Mucosa of descending colon (tissue), 3 donors: Measurements from ENCODE around the gene BCAS4. TPM values are rescaled to one million over a fixed set of nuclear protein-coding genes. Genes with fewer than 3 reads are reported as not detected.

Experiments used
- ATAC-seq: fragments of 200-7000 bp; cut with Tn5 transposase; one replicate; pipeline ENCODE4 v1.9.1; 2020; ENCODE audit warnings: mild to moderate bottlenecking, moderate library complexity
- DNase-seq, 3 donors: peaks; one replicate each; pipeline ENCODE4 v3.0.0-alpha.2; 2020
- H3K36me3 ChIP-seq: fragments of 200-600 bp; one replicate; pipeline ENCODE4 v1.8.0; 2021; ENCODE audit warnings: low read depth, mild to moderate bottlenecking
- H3K4me1 ChIP-seq: fragments of 200-600 bp; one replicate; pipeline ENCODE4 v1.8.0; 2021; ENCODE audit warnings: low read depth, mild to moderate bottlenecking
- H3K4me3 ChIP-seq: fragments of 200-600 bp; one replicate; pipeline ENCODE4 v1.8.0; 2021; ENCODE audit warnings: mild to moderate bottlenecking
- H3K9me3 ChIP-seq: fragments of 200-600 bp; one replicate; pipeline ENCODE4 v1.8.0; 2021; ENCODE audit warnings: mild to moderate bottlenecking
- intact Hi-C, 2 donors: fragments of 100-400 bp; cut with DNase I in 1 of 2; cut with micrococcal nuclease in 1 of 2; formaldehyde crosslinking; loops; one replicate each; pipeline versions ENCODE4 v1.11.0 to v1.11.1; 2022; cut with DNase I, micrococcal nuclease
- total RNA-seq, 3 donors: library from RNA; stranded (reverse); fragmentation: NEBNext Ultra II Directional in 2 of 3; extraction: Animal tissue kit (Norgen Biotek cat#: 25700) in 2 of 3; gene quantifications; one replicate each; pipeline versions ENCODE4 v1.2.1 to v1.2.4, GENCODE V29; 2021 to 2023
- TF ChIP-seq, protein P1 (sequence below): fragments of 200-600 bp; IDR thresholded peaks from one replicate; pipeline ENCODE4 v1.8.0; 2022; ENCODE audit warnings: antibody characterized with exemption, mild to moderate bottlenecking
- donor health status: DM: no; HTN: no; CAD: no; lungs with moderate emphysema.
- donor health status: DM: no; HTN: no; CAD: no.
- donor health status: DM: no; HTN: yes; CAD: no.

The BCAS4 gene
- total RNA-seq, 3 donors from 2014 or later = 1.9 to 5.6 (median 2.9) TPM

DNA sequence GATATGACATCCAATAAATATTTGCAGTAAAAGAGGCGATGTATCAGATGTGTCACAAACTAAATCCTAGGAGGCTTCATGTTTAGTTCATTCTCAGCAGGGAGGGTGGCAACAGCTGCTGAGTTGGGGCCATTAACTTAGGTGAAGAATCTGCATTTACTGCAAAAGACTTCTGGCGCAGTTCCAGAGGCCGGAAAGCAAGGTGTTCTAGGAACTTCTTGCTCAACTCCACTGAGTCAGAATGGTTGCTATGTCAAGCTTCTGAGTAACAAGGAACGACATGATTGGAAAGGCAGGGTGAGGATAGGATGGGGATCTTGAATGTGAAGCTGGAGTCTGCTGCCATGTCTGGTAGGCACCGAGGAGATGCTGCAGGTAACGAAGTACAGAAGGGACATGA is 124.7 kb downstream of the BCAS4 start:
- intact Hi-C loops = no loop called here
- Histone ChIP-seq H3K4me3 (no peak overlapping the region), H3K9me3 (no peaks in the 10 kb centered on the region), H3K4me1 (peaks cover 34% of the 10 kb centered on the region), H3K36me3 (no peaks in the 10 kb centered on the region)
- ATAC-seq (peak; percentile 14), DNase-seq (no peak)
- TF ChIP-seq, protein P1, sequence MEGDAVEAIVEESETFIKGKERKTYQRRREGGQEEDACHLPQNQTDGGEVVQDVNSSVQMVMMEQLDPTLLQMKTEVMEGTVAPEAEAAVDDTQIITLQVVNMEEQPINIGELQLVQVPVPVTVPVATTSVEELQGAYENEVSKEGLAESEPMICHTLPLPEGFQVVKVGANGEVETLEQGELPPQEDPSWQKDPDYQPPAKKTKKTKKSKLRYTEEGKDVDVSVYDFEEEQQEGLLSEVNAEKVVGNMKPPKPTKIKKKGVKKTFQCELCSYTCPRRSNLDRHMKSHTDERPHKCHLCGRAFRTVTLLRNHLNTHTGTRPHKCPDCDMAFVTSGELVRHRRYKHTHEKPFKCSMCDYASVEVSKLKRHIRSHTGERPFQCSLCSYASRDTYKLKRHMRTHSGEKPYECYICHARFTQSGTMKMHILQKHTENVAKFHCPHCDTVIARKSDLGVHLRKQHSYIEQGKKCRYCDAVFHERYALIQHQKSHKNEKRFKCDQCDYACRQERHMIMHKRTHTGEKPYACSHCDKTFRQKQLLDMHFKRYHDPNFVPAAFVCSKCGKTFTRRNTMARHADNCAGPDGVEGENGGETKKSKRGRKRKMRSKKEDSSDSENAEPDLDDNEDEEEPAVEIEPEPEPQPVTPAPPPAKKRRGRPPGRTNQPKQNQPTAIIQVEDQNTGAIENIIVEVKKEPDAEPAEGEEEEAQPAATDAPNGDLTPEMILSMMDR = no peak

DNA sequence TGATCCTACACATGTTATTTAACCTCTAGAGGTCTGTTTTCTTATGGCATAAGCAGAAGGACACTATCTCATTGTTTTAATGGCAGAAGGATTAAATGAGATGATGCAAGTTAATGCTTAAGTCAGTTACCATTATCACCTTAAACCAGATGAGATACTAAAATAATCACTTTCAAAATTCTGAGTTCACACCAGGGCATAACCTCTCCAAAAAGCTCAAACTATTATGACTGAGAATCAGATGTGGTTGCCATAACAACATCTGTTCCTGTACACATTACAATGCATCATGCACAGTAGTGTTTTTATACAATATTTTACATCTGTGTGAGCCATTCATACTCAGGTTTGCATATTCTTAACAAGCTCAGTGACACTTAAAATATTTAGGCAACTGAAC is 126.1 kb downstream of the BCAS4 start:
- no peak overlapping the region for H3K4me3 ChIP-seq
- no peaks in the 10 kb centered on the region for H3K9me3 ChIP-seq
- TF ChIP-seq, protein P1 = no peak
- intact Hi-C loops = loop anchor here (10.0 kb wide), 1 partner anchor 126 kb away; the partner anchor contains the start of gene BCAS4 (in 2 of the 2)
- H3K36me3 ChIP-seq = no peaks in the 10 kb centered on the region
- H3K4me1 ChIP-seq = peaks cover 33% of the 10 kb centered on the region
- ATAC-seq (no peak), DNase-seq (no peak)

DNA sequence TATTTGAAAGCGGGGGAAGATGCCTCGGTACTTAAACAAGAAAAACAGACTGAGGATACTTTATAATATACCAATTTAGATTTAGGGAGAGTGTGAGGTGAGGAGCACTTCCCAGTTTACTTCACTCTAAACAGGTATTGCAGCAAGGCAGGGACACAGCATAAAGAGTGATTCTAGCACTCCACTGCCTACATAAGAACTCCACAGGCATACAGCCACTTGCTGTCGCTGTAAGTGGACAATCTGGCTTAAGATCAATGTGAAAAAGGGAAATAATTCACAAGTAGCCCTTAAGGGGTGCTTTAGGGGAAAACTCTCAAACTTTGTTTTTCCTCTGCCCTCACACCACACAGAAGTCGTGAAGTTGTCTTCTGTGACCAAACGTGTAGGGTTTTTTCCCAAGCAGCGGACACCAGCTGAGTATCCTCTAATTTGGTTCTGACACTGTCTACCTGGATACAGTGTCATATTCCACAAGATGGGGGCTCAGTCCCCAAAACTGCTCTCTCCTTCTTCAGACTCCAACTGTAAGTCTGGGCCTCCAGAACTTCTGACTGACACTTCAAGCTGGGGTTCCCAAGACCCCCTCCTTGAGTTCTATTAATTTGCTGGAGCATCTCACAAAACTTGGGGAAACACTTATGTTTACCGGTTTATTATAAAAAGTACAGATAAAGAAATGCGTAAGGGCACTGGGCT is 127.1 kb downstream of the BCAS4 start:
- H3K36me3 ChIP-seq = no peaks in the 10 kb centered on the region
- DNase-seq (no peak), ATAC-seq (no peak)
- intact Hi-C loops = loop anchor here (10.0 kb wide), 1 partner anchor 127 kb away; the partner anchor contains the start of gene BCAS4 (in 2 of the 2)
- H3K4me1 ChIP-seq = peaks cover 30% of the 10 kb centered on the region
- TF ChIP-seq, protein P1 = no peak
- H3K9me3 ChIP-seq = no peaks in the 10 kb centered on the region
- H3K4me3 ChIP-seq = no peak overlapping the region

DNA sequence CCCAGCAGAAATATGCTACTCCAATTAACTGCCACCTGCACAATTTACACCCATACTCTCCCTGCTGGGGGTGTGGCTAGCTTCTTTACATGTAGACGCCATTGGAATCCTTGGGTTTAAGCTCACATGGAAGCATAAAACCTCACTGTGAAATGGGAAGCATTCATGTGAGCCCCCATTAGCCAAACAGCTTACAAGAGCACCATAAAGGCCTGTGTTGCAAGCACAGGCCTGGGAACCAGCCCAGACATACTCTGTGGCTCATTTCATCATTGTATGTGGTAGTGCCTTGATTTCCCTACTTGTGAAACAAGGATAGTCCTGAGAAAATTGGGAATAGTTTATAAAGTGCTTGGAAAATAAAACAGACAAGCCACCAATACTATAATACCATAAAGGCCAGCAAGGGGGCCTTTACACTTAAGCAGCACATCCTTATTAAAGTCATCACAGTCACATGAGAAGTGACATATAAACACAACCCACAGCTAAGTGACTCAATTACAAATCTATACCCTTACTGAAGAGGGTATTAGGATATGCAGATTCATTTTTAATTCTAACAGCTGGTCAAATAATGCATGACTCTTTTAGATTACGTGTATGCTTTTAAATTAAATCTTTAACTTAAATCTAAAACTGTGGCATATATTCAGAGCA is 129.5 kb downstream of the BCAS4 start:
- TF ChIP-seq, protein P1 = no peak
- Histone ChIP-seq H3K9me3 (no peaks in the 10 kb centered on the region), H3K36me3 (peaks cover 3% of the 10 kb centered on the region), H3K4me1 (peaks cover 43% of the 10 kb centered on the region), H3K4me3 (no peak overlapping the region)
- DNase-seq = no peak
- ATAC-seq = no peak
- intact Hi-C loops = loop anchor here (10.0 kb wide), 1 partner anchor 130 kb away; the partner anchor contains the start of gene BCAS4 (in 2 of the 2)

DNA sequence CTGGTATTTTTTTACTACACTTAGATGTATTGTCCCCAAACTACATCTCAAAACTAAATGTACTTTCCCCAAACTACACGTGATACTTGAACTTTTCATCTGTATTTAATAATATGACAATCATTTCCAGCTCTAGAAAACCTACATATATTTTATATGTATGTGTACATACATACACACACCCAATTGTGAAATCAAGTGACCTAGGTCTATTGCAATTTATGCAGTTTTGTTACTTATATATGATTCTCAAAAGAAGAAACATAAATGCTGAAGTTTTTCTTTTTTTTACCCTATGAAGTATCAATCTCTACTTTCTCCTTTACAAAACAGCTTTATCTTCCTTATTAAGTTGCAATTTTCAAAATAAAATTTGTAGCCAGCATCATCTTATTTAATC is 131.7 kb downstream of the BCAS4 start:
- DNase-seq (no peak), ATAC-seq (no peak)
- Histone ChIP-seq H3K36me3 (peaks cover 3% of the 10 kb centered on the region), H3K4me1 (peaks cover 44% of the 10 kb centered on the region), H3K9me3 (no peaks in the 10 kb centered on the region), H3K4me3 (no peak overlapping the region)
- TF ChIP-seq, protein P1 = no peak
- intact Hi-C loops = loop anchor here (10.0 kb wide), 1 partner anchor 132 kb away; the partner anchor contains the start of gene BCAS4 (in 2 of the 2)

Other genes with a start within 250 kb of the BCAS4 start
- 10 to 100 TPM in 1 of 3 donors, 1 to 10 TPM in 2; 2.2 to 13.4 (median 5.8) TPM for gene RIPOR3, start 103.5 kb upstream of the BCAS4 start, total RNA-seq
- gene PARD6B, start 63.5 kb upstream of the BCAS4 start, total RNA-seq = 10 to 100 TPM; 16.8 to 35.1 (median 29.2) TPM
- 10 to 100 TPM; 51.3 to 68.6 (median 61.4) TPM for gene ADNP, start 136.4 kb downstream of the BCAS4 start, total RNA-seq
- gene DPM1, start 163.5 kb downstream of the BCAS4 start, total RNA-seq = 10 to 100 TPM; 30.9 to 39.5 (median 32.9) TPM
- 1 to 10 TPM; 4.0 to 4.4 (median 4.4) TPM for gene MOCS3, start 163.8 kb downstream of the BCAS4 start, total RNA-seq
- gene KCNG1, start 228.0 kb downstream of the BCAS4 start, total RNA-seq = 10 to 100 TPM in 1 of 3 donors, 1 to 10 TPM in 2; 6.3 to 16.9 (median 7.2) TPM